SU-DHL-6 (cell line): ENCODE data around the gene DIP2C.

Experiments
- H2AFZ ChIP-seq: fragments of 200-600 bp; sonication (generic); 2 replicates; pipeline ENCODE4 v1.6.1; 2014; ENCODE audit warnings: low read depth, mild to moderate bottlenecking, moderate library complexity, mixed read lengths, antibody characterized with exemption, low read length; ENCODE audit not compliant: severe bottlenecking
- H3F3A ChIP-seq: fragments of 200-600 bp; shearing (Covaris generic); 2 replicates; pipeline ENCODE4 v1.6.0; 2016; ENCODE audit warnings: antibody characterized with exemption, mild to moderate bottlenecking; ENCODE audit not compliant: insufficient read depth
- H3K27ac ChIP-seq: fragments of 200-600 bp; sonication (generic); 2 replicates; pipeline ENCODE4 v1.5.1; 2016; ENCODE audit warnings: low read depth, mild to moderate bottlenecking, low read length, moderate library complexity, mixed read lengths
- H3K27me3 ChIP-seq: fragments of 200-600 bp; sonication (generic), shearing (Covaris generic); 2 replicates; pipeline ENCODE4 v1.6.0; 2014; ENCODE audit warnings: mild to moderate bottlenecking, low read length
- H3K36me3 ChIP-seq: fragments of 200-600 bp; sonication (generic); 2 replicates; pipeline ENCODE4 v1.6.1; 2014; ENCODE audit warnings: mild to moderate bottlenecking, low read length, mixed read lengths
- H3K4me2 ChIP-seq: fragments of 300-600, 200-600 bp; shearing (Covaris generic), sonication (generic); 2 replicates; pipeline ENCODE4 v1.6.0; 2014; ENCODE audit warnings: low read length, low read depth, mild to moderate bottlenecking; ENCODE audit not compliant: poor library complexity, severe bottlenecking
- H3K4me3 ChIP-seq: fragments of 200-600 bp; sonication (generic); 2 replicates; pipeline ENCODE4 v1.5.1; 2014; ENCODE audit warnings: antibody characterized with exemption, low read length, mild to moderate bottlenecking, mixed read lengths; ENCODE audit not compliant: insufficient read depth, poor library complexity, severe bottlenecking
- H3K79me2 ChIP-seq: fragments of 200-600 bp; sonication (generic); 2 replicates; pipeline ENCODE4 v1.6.1; 2014; ENCODE audit warnings: mild to moderate bottlenecking, low read length, moderate library complexity; ENCODE audit not compliant: insufficient read depth
- H3K9ac ChIP-seq: fragments of 200-600 bp; sonication (generic); 2 replicates; pipeline ENCODE4 v1.7.0; 2014; ENCODE audit warnings: mild to moderate bottlenecking, low read length
- H3K9me2 ChIP-seq: fragments of 200-600 bp; sonication (generic); replicated peaks from 2 replicates; pipeline ENCODE4 v1.6.1; 2014; ENCODE audit warnings: low read length; ENCODE audit not compliant: insufficient read depth
- H3K9me3 ChIP-seq: fragments of 200-600 bp; sonication (generic); 2 replicates; pipeline ENCODE4 v1.6.1; 2014; ENCODE audit warnings: low read length, mixed read lengths; ENCODE audit not compliant: insufficient read depth
- H4K20me1 ChIP-seq: fragments of 200-600 bp; sonication (generic); 2 replicates; pipeline ENCODE4 v1.6.1; 2014; ENCODE audit warnings: low read depth, mild to moderate bottlenecking, antibody characterized with exemption, low read length, moderate library complexity, mixed read lengths
- CTCF ChIP-seq: fragments of 200-600 bp; sonication (generic); IDR thresholded peaks from one replicate; pipeline ENCODE4 v1.5.1; 2017; ENCODE audit warnings: antibody characterized with exemption, mild to moderate bottlenecking, low read length, moderate library complexity; ENCODE audit not compliant: insufficient read depth, poor library complexity, severe bottlenecking
- EZH2phosphoT487 ChIP-seq: fragments of 200-600 bp; sonication (generic), shearing (Covaris generic); conservative IDR thresholded peaks from 2 replicates; pipeline ENCODE4 v1.6.1; 2018; ENCODE audit warnings: mild to moderate bottlenecking, antibody characterized with exemption, low read length, moderate library complexity, mixed read lengths

DIP2C gene

GRCh38 chr10:499991-500390 lies 189.5 kb downstream of the DIP2C start:
- peaks cover 7% of the 10 kb centered on the region; the same call in 1 of the 2 replicates for H4K20me1 ChIP-seq
- H3K9me2 ChIP-seq = no peaks in the 10 kb centered on the region
- H3K4me3 ChIP-seq = no peak overlapping the region
- no peak overlapping the region for H3K4me2 ChIP-seq
- H2AFZ ChIP-seq = no peak overlapping the region
- H3K9me3 ChIP-seq = peaks cover 3% of the 10 kb centered on the region; the same call in 1 of the 2 replicates
- no peak for TF ChIP-seq EZH2phosphoT487
- TF ChIP-seq CTCF = no peak
- no peak overlapping the region for H3K27ac ChIP-seq
- no peaks in the 10 kb centered on the region for H3K36me3 ChIP-seq
- H3K9ac ChIP-seq = no peak overlapping the region
- no peaks in the 10 kb centered on the region for H3K27me3 ChIP-seq
- peaks cover under 1% of the 10 kb centered on the region; the same call in 1 of the 2 replicates for H3F3A ChIP-seq
- H3K79me2 ChIP-seq = peaks cover 39% of the 10 kb centered on the region; the same call in 1 of the 2 replicates

- Histone ChIP-seq H3K9ac (no peak overlapping the region), H2AFZ (no peak overlapping the region), H3K4me2 (no peak overlapping the region), H3K36me3 (no peaks in the 10 kb centered on the region), H3K4me3 (no peak overlapping the region), H3K9me3 (no peaks in the 10 kb centered on the region), H3K79me2 (peaks cover 34% of the 10 kb centered on the region; the same call in 1 of the 2 replicates), H3K27me3 (no peaks in the 10 kb centered on the region), H3K27ac (no peak overlapping the region), H3F3A (no peaks in the 10 kb centered on the region), H3K9me2 (no peaks in the 10 kb centered on the region), H4K20me1 (peaks cover 7% of the 10 kb centered on the region; the same call in 1 of the 2 replicates)
- TF ChIP-seq EZH2phosphoT487 (no peak), CTCF (no peak)
These were observed 190.6 kb downstream of the DIP2C start for GRCh38 chr10:498760-499435.

GRCh38 chr10:497898-498451 lies 191.5 kb downstream of the DIP2C start:
- Histone ChIP-seq H3K79me2 (peaks cover 35% of the 10 kb centered on the region; the same call in 1 of the 2 replicates), H3K4me3 (no peak overlapping the region), H2AFZ (no peak overlapping the region), H3K9me2 (no peaks in the 10 kb centered on the region), H4K20me1 (peaks cover 7% of the 10 kb centered on the region; the same call in 1 of the 2 replicates), H3K9me3 (no peaks in the 10 kb centered on the region), H3K36me3 (no peaks in the 10 kb centered on the region), H3K27ac (no peak overlapping the region), H3K4me2 (no peak overlapping the region), H3K9ac (no peak overlapping the region), H3K27me3 (no peaks in the 10 kb centered on the region), H3F3A (no peaks in the 10 kb centered on the region)
- no peak for TF ChIP-seq EZH2phosphoT487
- no peak for TF ChIP-seq CTCF
